SK-N-SH treated with all-trans-retinoic acid at 6 μM for 48 hours (cell line): Measurements from ENCODE around the gene IL17REL.

Experiments
- ESRRG ChIP-seq: fragments of 250-450 bp; sonication (Bioruptor Pico); IDR thresholded peaks from 2 replicates; pipeline ENCODE4 v1.6.1; 2021; ENCODE audit warnings: mild to moderate bottlenecking
- ISL1 ChIP-seq: fragments of 250-450 bp; sonication (Bioruptor Pico); IDR thresholded peaks from 2 replicates; pipeline ENCODE4 v2.1.2; 2022; ENCODE audit warnings: mild to moderate bottlenecking, moderate library complexity
- PATZ1 ChIP-seq: fragments of 250-450 bp; sonication (Bioruptor Pico); IDR thresholded peaks from 2 replicates; pipeline ENCODE4 v1.8.0; 2020; ENCODE audit warnings: mild to moderate bottlenecking, moderate library complexity, borderline replicate concordance
- ZFP30 ChIP-seq: fragments of 450-650 bp; formaldehyde crosslinking; IDR thresholded peaks from 2 replicates; pipeline ENCODE4 v1.5.0; 2022; ENCODE audit warnings: mild to moderate bottlenecking, moderate library complexity
- ZNF565 ChIP-seq: fragments of 450-650 bp; formaldehyde crosslinking; conservative IDR thresholded peaks from 2 replicates; pipeline ENCODE4 v1.5.0; 2020; ENCODE audit warnings: low read depth, mild to moderate bottlenecking, moderate library complexity
- TF ChIP-seq, protein P1 (sequence below): fragments of 250-450 bp; sonication (Bioruptor Pico); IDR thresholded peaks from 2 replicates; pipeline ENCODE4 v1.8.0; 2021; ENCODE audit warnings: low read depth, mild to moderate bottlenecking, moderate library complexity, borderline replicate concordance

DNA sequence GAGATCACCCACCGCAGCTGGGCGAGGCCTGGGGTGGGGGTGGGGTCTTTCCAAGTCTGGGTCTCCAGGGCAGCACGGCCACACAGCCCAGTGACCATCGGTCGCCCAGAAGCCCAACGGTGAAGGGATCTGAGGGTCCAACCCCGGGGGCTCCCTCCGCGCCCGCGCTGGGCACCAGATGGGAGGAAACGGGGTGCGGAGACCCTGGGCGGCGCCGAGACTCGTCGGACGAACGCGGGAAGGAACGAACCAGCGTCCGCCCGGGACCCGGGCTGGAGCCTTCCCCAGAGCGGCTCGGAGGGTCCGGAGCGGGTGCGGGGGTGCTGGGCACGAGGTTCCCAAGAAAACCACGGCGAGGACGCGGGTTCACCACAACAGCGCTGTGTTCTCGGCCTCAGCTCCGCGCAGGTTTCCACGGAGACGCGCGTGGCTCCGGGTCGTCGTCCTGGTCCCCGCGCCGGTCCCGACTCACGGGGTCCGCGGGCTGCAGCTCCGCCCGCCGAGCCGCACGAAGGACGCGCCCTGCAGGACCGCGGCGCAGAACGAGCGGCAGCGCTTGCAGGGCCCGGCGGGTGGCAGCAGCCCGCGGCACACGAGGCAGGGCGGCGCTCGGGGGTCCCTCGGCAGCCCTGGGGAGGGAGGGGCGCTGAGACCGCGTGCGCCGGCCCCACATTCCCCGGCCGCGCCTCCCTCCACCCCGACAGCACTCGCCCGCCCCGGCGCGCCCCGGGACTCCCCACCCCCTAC, 2.3 kb upstream of the IL17REL start:
- TF ChIP-seq ZFP30 (CRISPR knock-in tag) (no peak), ZNF565 (CRISPR knock-in tag) (no peak), ISL1 (no peak), PATZ1 (CRISPR knock-in tag) (no peak), ESRRG (CRISPR knock-in tag) (no peak)
- TF ChIP-seq, protein P1, sequence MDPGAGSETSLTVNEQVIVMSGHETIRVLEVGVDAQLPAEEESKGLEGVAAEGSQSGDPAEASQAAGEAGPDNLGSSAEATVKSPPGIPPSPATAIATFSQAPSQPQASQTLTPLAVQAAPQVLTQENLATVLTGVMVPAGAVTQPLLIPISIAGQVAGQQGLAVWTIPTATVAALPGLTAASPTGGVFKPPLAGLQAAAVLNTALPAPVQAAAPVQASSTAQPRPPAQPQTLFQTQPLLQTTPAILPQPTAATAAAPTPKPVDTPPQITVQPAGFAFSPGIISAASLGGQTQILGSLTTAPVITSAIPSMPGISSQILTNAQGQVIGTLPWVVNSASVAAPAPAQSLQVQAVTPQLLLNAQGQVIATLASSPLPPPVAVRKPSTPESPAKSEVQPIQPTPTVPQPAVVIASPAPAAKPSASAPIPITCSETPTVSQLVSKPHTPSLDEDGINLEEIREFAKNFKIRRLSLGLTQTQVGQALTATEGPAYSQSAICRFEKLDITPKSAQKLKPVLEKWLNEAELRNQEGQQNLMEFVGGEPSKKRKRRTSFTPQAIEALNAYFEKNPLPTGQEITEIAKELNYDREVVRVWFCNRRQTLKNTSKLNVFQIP, result no peak
